SU-DHL-6 (cell line): ENCODE results near the gene SLC45A1.

ENCODE experiments used
- H2AFZ ChIP-seq: fragments of 200-600 bp; sonication (generic); 2 replicates; pipeline ENCODE4 v1.6.1; 2014; ENCODE audit warnings: low read depth, mild to moderate bottlenecking, moderate library complexity, mixed read lengths, antibody characterized with exemption, low read length; ENCODE audit not compliant: severe bottlenecking
- H3F3A ChIP-seq: fragments of 200-600 bp; shearing (Covaris generic); 2 replicates; pipeline ENCODE4 v1.6.0; 2016; ENCODE audit warnings: antibody characterized with exemption, mild to moderate bottlenecking; ENCODE audit not compliant: insufficient read depth
- H3K27ac ChIP-seq: fragments of 200-600 bp; sonication (generic); 2 replicates; pipeline ENCODE4 v1.5.1; 2016; ENCODE audit warnings: low read depth, mild to moderate bottlenecking, low read length, moderate library complexity, mixed read lengths
- H3K27me3 ChIP-seq: fragments of 200-600 bp; sonication (generic), shearing (Covaris generic); 2 replicates; pipeline ENCODE4 v1.6.0; 2014; ENCODE audit warnings: mild to moderate bottlenecking, low read length
- H3K36me3 ChIP-seq: fragments of 200-600 bp; sonication (generic); 2 replicates; pipeline ENCODE4 v1.6.1; 2014; ENCODE audit warnings: mild to moderate bottlenecking, low read length, mixed read lengths
- H3K4me2 ChIP-seq: fragments of 300-600, 200-600 bp; shearing (Covaris generic), sonication (generic); 2 replicates; pipeline ENCODE4 v1.6.0; 2014; ENCODE audit warnings: low read length, low read depth, mild to moderate bottlenecking; ENCODE audit not compliant: poor library complexity, severe bottlenecking
- H3K4me3 ChIP-seq: fragments of 200-600 bp; sonication (generic); 2 replicates; pipeline ENCODE4 v1.5.1; 2014; ENCODE audit warnings: antibody characterized with exemption, low read length, mild to moderate bottlenecking, mixed read lengths; ENCODE audit not compliant: insufficient read depth, poor library complexity, severe bottlenecking
- H3K79me2 ChIP-seq: fragments of 200-600 bp; sonication (generic); 2 replicates; pipeline ENCODE4 v1.6.1; 2014; ENCODE audit warnings: mild to moderate bottlenecking, low read length, moderate library complexity; ENCODE audit not compliant: insufficient read depth
- H3K9ac ChIP-seq: fragments of 200-600 bp; sonication (generic); 2 replicates; pipeline ENCODE4 v1.7.0; 2014; ENCODE audit warnings: mild to moderate bottlenecking, low read length
- H3K9me2 ChIP-seq: fragments of 200-600 bp; sonication (generic); replicated peaks from 2 replicates; pipeline ENCODE4 v1.6.1; 2014; ENCODE audit warnings: low read length; ENCODE audit not compliant: insufficient read depth
- H3K9me3 ChIP-seq: fragments of 200-600 bp; sonication (generic); 2 replicates; pipeline ENCODE4 v1.6.1; 2014; ENCODE audit warnings: low read length, mixed read lengths; ENCODE audit not compliant: insufficient read depth
- H4K20me1 ChIP-seq: fragments of 200-600 bp; sonication (generic); 2 replicates; pipeline ENCODE4 v1.6.1; 2014; ENCODE audit warnings: low read depth, mild to moderate bottlenecking, antibody characterized with exemption, low read length, moderate library complexity, mixed read lengths
- CTCF ChIP-seq: fragments of 200-600 bp; sonication (generic); IDR thresholded peaks from one replicate; pipeline ENCODE4 v1.5.1; 2017; ENCODE audit warnings: antibody characterized with exemption, mild to moderate bottlenecking, low read length, moderate library complexity; ENCODE audit not compliant: insufficient read depth, poor library complexity, severe bottlenecking
- EZH2phosphoT487 ChIP-seq: fragments of 200-600 bp; sonication (generic), shearing (Covaris generic); conservative IDR thresholded peaks from 2 replicates; pipeline ENCODE4 v1.6.1; 2018; ENCODE audit warnings: mild to moderate bottlenecking, antibody characterized with exemption, low read length, moderate library complexity, mixed read lengths

Gene SLC45A1

GRCh38 chr1:8283058-8283884 is 34.6 kb upstream of the SLC45A1 start:
- TF ChIP-seq CTCF (no peak), EZH2phosphoT487 (no peak)
- no peak overlapping the region for H2AFZ ChIP-seq
- no peaks in the 10 kb centered on the region for H3K9me3 ChIP-seq
- H3F3A ChIP-seq: no peaks in the 10 kb centered on the region
- H3K27ac ChIP-seq: no peak overlapping the region
- no peaks in the 10 kb centered on the region for H3K36me3 ChIP-seq
- H3K9me2 ChIP-seq: no peaks in the 10 kb centered on the region
- no peak overlapping the region for H3K4me3 ChIP-seq
- no peak overlapping the region for H3K4me2 ChIP-seq
- no peak overlapping the region for H3K9ac ChIP-seq
- H4K20me1 ChIP-seq: no peaks in the 10 kb centered on the region
- no peaks in the 10 kb centered on the region for H3K79me2 ChIP-seq
- no peaks in the 10 kb centered on the region for H3K27me3 ChIP-seq

GRCh38 chr1:8284127-8284526 is 33.8 kb upstream of the SLC45A1 start:
- TF ChIP-seq CTCF (no peak), EZH2phosphoT487 (no peak)
- Histone ChIP-seq H3K27ac (no peak overlapping the region), H3K9me2 (no peaks in the 10 kb centered on the region), H3K4me3 (no peak overlapping the region), H3K9ac (no peak overlapping the region), H4K20me1 (no peaks in the 10 kb centered on the region), H2AFZ (no peak overlapping the region), H3K27me3 (no peaks in the 10 kb centered on the region), H3F3A (no peaks in the 10 kb centered on the region), H3K36me3 (no peaks in the 10 kb centered on the region), H3K4me2 (no peak overlapping the region), H3K9me3 (no peaks in the 10 kb centered on the region), H3K79me2 (no peaks in the 10 kb centered on the region)

- no peaks in the 10 kb centered on the region for H3K36me3 ChIP-seq
These were observed 32.8 kb upstream of the SLC45A1 start for GRCh38 chr1:8285103-8285502.

More at GRCh38 chr1:8285103-8285502, 32.8 kb upstream of the SLC45A1 start:
- Histone ChIP-seq H3K4me3 (no peak overlapping the region), H3K79me2 (no peaks in the 10 kb centered on the region), H4K20me1 (no peaks in the 10 kb centered on the region), H3K27ac (no peak overlapping the region), H3K4me2 (no peak overlapping the region), H3K9me3 (no peaks in the 10 kb centered on the region), H3K9ac (no peak overlapping the region), H3K27me3 (no peaks in the 10 kb centered on the region), H3K9me2 (no peaks in the 10 kb centered on the region), H3F3A (no peaks in the 10 kb centered on the region), H2AFZ (no peak overlapping the region)
- TF ChIP-seq EZH2phosphoT487 (no peak), CTCF (no peak)
